GM19324 (cell line): Measurements from ENCODE around the gene GATA3.

Experiments
- ATAC-seq: cut with Tn5 transposase; IDR thresholded peaks from one replicate; pipeline ENCODE4 v1.9.1; 2021; ENCODE audit warnings: mild to moderate bottlenecking, moderate library complexity; ENCODE audit not compliant: unreplicated experiment, low FRiP score

GATA3 gene

DNA sequence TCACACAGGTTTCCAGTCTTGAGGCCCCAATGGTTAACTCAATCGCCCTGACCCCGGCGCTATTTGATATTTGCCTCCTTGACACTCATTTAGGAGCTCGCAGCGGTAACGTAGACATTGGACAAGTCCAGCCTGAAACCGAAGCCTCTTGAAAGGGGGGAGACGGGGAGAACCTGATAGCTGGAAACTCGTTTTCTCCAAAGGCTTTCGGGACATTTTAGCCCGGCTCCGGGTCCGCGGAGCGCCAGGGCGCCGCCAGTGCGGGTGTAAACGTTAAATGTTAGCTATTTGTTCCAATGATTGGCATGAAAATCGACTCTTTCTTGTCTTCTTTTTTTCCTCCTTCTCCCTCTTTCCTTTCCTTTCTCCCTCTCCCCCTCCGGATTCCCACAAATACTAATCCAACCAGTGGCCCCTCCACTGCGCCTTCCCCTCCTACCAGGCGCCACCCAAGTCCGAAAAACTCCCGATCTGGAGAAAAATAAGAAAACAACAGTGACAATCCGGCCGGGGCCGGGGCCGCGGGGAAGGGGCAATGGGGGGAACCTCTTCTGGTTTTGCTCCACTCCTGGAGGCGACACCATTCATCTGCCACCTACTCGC is 17.2 kb upstream of the GATA3 start:
- no peak for ATAC-seq

DNA sequence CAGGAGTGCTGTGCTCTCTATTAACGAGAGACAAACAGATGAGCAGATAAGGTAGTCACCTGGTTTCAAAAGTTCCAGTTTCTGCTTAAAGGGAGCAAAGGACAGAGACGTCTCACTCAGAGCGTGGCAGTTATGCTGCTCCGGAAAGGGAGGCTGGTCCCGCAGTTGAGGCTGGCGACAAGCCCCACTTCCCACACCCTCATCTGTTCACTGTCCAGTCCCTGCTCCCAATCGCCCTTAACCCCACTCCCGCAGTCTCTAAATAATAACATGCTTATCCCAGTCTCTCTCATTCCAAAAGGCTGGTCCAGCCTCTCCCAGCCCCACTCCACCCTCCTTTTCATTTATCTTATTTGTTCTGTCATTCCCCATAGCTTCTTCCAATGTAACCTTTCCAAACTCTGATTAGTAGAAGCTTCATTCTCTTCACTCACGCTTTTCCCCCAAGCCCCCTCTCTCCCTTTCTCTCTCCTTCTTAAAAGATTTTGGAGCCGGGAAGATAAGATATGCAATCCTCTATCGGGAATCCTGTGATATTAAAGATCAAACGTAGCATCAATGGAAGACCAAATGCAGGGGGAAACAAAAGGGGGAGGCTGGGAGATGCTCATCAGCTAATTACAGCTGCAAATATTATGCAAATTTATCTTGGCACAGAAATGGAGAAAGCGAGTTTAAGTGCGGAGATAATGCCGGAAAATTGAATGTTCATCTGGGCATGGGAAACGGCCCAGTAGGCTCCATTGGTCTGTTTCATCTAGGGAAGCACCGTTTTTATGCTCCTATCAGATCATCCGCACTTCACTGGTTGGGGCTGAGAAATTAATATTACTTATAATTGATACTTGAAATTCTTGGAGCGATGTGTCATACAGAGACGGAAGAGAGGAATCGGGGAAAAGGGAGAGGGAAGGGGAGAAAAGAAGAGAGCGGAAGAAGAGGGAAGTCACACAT is 16.3 kb upstream of the GATA3 start:
- no peak for ATAC-seq

DNA sequence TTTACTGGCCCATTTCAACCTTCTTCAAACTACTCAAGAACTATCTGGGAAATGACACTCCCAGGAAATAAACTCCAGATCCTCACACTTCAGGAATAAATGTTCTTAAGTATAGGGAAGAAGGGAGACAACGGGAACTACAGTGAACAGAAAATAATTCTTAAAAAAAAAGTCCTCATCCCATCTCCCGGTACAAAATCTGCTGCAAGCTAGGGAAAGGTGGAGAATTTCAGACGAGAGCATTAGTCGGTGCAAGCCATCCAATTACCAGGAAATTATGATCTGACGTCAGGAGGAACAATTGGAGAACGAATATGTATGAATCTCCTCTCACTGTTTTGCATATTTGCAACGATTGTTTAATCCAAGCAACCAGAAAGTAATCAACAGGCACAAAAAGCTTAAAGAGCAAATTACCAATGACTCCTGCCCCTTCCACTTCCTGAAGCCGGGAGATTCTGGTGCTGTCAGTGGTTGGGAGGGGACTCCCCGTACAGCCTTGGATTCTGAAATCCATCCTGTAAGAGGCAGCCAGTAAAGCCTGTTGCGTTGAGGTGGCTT is 15.1 kb upstream of the GATA3 start:
- ATAC-seq, result no peak

DNA sequence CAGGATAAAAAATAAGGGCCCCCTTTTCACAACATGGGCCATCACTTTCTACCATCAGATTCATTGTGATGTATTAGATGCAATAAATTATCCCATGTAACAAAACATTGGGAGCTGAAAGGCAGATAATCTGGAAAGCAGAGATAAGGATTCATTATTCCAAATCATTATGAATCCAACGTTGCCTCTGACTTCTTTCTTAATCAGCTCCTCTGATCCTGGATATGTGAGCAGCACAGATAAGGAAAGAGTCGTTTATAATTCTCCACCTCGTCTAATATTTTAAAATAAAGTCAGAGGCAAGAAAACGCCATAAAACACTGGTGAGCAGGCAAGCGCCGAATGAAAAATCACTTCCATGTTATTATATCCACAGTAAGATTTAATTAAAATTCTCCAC is 13.8 kb upstream of the GATA3 start:
- ATAC-seq, result no peak

DNA sequence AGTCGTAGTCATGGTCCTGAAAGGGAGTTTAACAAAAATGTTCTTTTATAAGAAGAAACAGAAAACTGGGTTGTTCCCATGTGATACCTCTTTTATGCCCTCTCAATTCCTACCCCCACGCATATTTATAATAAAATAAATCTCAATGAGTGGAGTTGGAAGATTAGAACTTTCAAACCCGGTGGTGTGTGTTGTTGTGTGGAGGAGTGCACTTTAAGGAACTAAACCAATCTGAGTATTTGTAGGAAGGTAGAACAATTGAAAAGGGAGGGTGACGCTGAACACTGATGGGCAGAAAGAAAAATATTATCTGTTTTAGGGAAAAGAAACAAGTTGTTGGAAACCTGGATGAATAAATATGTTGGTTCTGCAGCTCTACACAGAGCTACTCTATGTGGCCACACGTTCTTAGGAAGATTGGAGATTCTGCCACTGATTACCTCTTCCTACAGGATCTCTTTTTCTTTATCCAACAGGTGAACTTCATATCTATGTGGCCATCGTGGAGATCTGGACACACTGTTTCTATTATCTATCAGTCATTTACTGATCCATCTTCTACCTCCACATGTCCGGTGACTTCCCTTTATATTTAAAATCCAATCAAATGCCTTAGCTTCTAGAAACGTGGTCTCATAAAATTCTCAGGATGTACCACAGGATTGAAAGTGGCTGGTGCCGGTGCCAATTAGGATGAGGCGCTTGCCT is 13.1 kb upstream of the GATA3 start:
- ATAC-seq, result no peak

DNA sequence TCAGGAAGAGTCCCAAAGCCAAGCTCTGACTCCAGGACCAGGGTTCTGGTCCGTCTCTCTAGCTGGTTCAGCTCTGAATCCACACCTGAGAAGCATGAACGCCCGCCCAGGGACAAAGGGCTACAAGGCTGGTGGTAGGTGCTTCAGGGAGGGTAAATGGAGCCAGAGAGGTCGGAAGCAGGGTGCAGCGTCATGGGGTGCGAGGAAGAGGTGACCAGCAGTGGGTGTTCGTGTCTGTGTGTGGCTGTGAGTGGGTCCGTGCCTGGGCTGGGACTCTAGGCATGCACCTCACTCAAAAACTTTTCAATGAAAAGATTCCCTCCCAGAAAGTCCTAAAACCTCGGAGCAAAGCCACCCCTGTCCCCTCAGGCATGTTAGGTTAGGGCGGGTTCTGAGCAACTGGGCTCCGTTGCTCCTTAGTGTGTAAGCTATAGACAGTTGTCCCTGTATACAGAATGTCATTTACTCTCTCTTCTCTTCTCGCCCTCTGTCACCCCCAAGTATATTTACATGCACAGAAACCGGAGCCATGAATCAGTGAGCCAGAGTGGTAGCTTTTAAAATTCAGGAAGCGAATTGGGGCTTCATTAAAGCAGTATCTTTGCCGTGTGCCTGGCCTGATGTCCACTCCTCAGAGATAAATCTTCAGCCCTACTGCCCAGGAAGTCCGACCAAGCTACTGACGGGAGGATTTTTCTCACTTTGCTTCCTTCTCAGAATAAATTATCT is 12.3 kb upstream of the GATA3 start:
- no peak for ATAC-seq

DNA sequence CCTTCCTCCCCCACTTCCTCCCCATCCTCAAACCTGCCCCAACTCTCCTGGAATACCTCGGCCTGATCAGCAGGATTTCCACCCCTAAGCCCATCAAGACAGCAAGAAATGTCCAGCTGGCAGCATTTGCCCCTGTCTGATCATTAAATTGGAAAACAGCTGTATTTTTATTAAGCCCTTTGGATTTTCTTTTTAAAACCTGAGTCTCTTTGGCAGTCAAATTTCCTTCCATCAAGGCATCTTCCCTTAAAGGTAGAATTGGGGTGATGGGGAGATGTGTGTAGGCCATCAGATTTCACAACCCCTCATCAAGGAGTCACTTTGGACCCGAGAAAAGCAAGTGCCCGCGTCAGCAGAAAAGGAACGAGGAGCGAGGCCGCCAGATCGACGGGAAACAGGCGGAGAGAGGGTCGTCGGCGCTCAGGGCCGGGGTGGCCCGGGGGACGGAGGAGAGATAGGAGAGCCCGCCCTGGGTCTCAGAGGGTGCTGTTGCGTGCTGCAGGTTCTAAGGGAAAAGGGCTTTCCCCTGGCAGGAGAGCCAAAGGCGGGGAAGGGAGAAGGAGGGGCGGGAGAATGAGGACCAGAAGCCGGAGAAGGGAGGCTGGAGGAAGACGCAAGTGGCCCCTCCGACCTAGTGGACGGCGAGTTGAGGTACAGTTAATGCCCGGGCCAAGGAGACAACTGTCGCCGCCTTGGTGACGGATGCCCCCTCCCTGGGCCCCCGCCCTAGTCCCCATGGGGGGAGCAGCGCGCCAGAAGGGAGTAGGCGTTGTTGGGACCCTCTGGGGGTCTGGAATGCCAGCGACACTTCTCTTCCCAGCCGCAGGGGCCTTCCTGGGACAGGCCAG is 11.5 kb upstream of the GATA3 start:
- no peak for ATAC-seq

DNA sequence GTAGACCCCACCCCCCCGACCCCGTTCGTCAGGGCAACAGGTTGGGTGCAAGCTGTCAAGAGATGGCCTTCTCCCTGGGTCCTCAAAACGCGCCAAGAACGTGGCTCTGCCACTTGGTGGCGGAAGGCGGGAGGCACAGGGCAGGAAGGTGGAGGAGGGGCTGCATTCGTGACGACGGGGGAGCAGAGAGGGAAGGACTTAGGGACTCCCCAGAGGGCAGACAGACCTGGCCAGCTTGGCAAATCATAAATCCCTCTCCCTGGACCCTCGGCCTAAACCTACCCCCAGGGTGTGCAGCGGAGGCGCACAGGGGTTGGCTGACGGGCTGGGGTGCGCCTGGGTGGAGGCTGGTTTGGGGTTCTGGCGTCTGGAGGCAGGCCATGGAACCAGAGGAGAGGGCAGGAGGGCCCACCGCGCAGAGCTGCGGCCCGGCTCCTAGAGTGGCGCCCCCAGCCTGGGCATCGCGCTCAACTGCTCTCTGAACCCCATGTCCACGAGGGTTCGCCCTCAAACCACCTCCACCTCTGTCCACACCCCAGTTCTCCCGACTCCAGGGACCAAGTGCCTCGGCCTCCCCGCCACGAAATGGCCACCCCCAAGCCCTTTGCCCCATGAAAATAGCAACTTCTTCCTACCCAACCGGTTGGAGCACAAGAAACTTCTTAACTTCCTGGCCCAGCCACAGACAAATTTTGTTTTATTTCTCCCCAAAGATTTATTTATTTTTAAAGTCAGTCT is 10.8 kb upstream of the GATA3 start:
- no peak for ATAC-seq

DNA sequence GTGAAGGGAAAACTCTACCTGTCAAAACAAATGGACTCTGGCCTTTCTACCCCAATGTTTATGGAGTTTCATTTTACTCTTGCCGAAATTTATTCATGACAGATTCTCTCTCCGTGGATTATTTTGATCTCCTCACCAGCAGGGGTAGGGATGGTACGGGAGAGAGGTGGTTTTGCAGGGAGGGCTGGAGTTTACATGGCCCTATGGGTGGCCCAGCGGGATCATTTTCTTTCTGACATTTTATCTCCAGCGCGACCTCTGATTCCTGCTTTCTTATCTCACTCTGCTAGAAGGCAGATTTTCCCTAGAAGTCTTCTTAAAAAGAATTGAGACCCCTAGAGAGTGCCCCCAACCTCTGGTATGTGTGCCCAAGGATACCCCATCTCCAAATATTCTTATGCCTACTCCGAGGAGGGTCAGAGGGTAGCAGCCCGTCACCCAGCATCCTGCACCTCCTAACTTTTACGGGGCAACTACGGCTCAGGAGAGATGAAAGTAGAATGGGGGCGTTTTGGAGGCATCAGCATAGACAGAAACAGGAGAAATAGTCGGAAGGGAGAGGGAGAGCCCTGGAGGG is 10.1 kb upstream of the GATA3 start:
- ATAC-seq, result no peak

DNA sequence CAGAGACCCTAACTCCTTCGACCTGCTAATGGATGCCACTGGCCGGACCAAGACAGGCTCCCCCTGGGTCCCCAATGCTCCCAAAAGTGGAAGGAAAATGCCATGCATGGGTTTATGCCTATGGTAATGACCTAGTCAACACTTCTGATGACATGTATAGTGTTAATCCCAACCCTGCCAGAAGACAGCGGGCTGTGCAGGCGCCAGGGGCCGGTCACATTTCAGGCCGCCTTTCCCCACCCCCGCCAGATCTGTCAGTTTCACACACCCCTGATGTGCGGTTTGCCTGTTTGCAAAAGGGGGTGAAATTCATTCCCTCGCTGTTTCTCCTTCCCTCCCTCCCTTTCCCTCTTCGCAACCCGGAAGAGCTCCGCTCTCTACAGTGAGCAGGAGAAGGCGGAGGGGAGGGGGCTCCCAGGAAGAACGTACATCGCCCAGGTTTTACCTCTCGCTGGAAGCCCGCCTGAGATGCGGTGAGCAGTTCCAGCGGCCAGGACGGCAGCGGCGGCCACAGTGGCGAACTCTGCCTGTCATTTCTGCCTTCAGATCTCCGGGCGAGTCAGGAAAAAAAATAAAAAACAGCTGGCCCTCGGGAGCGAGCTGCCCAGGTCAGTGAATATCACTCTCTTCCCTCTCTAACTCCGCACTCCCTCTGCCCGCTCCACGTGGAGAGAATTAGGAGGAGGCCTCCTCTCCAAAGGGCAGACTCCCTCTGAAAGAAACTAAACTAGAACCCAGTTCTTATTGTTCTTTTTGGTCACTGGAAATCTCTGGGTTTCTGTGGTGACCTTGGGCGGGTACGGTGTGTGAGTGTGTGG is 9.4 kb upstream of the GATA3 start:
- no peak for ATAC-seq

DNA sequence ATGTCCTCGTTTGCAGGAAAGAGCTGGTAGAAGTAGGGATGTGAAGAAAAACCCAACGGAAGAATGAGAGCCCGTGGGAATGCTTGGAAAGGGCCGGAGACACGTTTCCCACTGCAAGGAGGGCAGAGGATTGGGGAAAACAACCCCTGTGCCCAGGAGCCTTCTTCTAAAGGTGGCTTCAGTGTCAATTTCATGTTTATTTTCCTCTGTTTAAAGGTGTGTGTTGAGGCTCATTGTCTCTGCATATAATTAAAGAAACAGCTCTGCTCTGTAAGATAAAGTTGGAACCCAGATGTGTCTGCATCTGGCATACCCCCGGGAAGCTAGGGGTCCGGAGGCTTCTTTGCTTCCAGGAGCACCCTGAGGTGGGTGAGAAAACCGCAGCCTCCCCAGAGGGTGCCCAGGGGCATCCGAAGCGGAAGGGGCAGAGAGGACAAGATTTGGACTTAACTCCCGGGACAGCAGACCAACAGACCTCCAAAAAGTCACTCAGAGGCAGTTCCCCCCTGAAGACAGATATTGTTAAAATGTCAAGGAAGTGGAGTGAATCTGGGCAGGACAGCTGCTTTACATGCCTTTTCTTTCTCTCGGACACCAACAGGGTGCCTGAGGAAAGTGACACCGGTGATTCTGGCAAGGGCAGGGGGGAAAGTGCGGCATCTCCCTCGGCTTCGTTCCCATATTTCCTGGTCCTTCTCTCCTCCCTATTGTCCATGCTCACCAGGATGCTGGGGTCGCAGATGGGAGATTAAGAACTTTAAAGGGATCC is 8.6 kb upstream of the GATA3 start:
- ATAC-seq, result no peak

DNA sequence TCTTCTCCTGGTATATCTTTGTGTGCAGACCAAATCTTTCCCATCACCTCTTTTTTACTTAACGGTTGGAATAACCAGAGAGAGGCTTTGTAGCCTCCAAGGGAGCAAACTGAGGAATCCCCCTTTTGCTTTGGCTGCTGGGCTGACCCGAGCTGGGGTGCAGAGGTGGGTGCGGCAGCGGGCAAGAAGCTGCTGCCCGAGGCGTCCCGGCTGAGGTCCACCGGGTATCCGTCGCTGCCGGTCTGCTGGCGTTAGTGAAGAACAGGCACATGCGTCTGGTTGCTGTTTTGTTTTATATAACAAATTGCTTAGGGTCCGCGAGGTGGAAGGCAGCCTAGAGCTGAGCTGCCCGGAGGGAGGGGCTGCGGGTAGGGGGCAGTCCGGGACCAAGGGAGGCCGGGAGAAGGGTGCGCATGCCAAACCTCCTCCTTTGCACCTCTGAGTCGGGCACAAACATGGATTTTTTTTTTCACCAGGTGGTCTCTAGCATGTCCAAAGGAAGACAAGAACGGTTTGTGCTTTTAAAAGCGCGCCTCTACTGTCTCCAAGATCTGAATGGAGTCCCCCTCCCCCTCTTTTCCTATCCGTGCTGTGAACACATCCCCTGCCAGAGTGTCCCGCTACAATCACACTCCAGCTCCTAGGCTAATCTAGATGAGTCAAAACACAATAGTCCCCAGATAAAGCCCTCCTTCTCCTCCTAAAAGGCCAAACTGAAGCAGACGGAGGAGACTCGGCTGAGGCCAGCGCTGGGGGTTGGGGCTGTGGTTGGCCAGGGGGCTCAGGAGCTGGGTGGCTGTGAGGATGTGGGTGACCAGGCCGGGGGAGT is 6.8 kb upstream of the GATA3 start:
- ATAC-seq, result no peak

DNA sequence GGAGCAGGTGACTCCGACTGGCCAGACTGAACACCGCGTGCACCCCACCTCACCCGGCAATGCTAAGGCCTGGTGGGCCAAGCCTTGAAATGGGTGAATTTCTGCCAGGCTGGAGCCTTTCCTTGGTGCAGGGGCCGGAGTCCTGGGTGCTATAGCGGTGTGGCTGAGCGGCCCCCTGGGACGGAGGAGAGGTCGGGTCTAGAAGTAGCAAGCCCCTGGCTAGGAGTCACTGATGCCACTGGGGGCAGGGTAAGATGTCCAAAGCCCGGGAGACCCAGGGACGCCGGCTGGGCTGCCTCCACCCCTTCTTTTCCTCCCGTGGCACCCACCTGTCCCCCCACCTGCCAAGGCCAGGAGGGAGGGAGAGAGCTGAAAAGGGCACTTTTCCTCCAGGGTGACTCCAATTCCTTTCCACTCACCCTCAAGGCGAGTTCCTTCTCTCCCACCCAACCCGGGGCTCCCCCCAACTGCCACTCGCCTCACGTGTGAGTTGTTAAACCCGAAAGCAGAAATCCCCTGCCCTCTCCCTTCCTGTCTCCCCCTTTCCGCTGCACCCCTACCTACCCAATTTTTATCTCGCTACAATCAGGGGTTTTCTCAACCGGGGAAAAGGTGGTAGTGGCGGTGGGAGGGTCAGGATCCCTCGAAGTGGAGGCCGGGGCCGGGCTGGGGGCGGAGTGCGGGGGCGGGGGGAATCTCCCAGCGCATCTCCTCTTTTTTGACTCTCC is 6.0 kb upstream of the GATA3 start:
- no peak for ATAC-seq

DNA sequence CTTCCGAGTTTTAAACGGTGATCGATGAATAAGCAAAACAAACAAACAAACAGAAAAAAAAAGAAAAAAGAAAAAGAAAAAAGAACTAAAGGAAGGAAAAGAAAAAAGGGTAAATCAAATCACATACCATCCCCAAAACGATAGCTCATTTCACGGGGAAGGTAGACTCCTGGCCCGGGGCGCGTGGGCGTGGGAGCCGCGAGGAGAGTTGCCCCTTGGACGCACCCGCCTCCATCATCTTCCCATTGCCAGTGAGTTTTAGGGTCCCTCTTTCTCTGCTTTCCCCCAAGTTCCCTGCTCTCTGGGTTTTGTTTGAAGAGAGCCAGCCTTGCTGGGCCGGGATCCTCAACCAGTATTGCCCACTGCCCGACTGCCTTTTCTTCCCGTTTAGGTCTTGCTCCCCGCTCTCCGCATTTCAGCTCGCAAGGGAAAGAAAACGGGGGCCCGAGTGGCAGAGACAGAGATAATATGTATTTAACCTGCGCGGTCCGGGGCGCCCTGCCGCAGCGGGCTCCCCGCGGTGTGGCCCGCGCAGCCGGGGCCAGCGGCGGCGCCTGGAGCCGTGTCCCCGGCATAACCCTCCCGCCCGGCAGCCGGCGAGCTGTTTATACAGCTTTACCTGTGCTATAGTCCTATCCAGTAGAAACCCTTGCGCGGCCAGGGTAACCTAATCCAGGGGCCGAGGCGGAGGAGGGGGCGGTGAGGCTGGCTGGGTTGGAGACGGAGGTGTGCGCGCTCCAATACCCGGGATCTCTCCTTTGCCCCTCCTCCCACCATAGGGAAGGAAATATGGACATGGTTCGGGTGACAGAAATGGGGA is 5.2 kb upstream of the GATA3 start:
- ATAC-seq, result no peak
